ENCODE measurements around the gene PRKACG.
"Not testable (repeated sequence)": the region's sequence is repeated elsewhere in the genome, so short reads cannot be mapped to it uniquely, and the experiment has no call there.

PRKACG gene

DNA sequence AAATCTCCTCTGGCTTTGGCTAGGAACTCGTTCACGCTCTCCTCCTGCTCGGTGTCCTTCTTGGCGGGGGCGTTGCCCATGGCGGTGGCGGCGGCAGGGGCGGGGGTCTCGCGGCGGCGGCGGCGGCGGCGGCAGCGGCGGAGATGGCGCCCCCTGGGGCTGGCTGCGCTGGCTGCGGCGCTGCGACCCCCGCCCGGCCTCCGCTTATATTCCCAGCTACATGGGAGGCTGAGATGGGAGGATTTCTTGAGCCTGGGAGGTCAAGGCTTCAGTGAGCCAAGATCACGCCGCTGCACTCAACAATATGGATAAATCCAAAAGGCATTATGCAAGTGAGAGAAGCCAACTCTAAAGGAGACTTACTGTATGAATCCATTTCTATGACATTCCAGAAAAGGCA, at the start of gene PRKACG:
PRKACG (minus strand) TSS at position 101 of the 400 bp plus-strand sequence; CDS start at position 80, 21 bp downstream.
- DNase-seq (ENCODE audit: low spot score) (no peak), FAIRE-seq (no peak)

- DNase-seq (ENCODE audit: low spot score): no peak
- FAIRE-seq: no peak
These were observed 48.3 kb upstream of the PRKACG start for GRCh38 chr9:69062195-69062594.

GRCh38 chr9:69060766-69061165, 46.9 kb upstream of the PRKACG start:
- FAIRE-seq (no peak), DNase-seq (ENCODE audit: low spot score) (no peak)

DNA sequence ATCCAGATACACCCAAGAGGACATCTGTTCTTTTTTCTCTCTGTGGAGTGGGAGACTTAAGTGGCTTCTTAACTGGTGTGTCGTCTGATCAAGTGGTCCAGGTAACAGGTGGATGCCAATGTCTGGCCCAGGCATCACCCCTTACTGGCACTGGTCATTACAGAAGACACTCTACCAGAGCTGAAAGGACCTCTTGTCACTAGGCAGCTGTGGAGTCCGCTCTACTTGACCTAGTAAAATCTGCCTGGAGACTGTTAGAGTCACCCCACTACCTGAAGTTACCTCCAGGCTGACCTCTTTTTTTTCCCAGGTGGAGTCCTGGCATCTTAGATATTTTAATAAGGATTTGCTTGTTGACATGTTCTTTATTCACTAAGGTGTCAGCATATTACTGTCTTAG, 44.2 kb upstream of the PRKACG start:
- FAIRE-seq: no peak
- DNase-seq (ENCODE audit: low spot score): no peak

DNA sequence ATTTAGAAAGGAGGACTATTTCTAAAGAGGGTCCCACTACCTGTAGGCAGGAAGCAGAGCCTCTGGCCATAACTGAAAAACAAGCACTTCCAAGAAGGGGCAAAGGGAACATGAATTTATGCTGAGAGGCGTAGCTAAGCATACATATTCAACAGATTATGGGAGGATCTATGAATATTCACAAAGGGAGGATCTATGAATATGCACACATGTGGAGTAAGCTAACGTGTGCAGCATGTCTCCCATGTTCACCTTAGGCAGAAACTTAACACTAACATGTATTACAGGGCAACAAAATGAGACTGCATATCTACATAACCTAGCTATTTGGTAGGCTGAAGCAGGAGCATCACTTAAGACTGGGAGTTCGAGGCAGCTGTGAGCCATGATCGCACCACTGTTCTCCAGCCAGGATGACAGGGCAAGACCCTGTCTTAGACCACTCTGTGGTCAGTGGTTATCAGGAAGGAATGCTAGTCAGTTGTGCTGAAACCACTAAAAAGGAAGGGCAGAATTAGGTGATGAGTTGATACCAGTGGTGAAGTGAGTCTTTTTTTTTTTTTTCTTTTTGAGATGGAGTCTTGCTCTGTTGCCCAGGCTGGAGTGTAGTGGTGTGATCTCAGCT, 42.4 kb upstream of the PRKACG start:
- DNase-seq (ENCODE audit: low spot score) (no peak), FAIRE-seq (no peak)

DNA sequence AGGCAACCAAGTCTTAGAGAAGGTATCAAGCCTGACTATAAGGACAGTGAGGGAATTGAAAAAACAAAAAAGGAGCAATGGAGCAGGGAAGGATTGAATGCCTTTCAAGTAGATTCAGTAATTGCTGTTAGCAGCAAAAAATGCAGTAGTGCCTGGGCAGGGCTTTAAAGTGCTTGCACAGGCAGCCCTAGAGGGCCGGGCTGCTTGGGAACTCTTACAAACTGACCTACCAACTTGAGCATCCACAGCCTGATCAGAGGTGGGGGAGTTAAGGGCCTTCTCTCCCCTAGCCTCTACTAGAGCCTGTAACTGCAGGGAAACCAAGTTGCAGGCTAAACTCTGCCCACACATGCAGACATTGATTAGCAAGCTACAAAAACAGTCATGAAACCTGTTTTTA, 41.1 kb upstream of the PRKACG start:
- no peak for DNase-seq (ENCODE audit: low spot score)
- FAIRE-seq: no peak

GRCh38 chr9:69050936-69051335, 37.0 kb upstream of the PRKACG start:
- FAIRE-seq; DNase-seq (ENCODE audit: low spot score): not testable (repeated sequence)

DNA sequence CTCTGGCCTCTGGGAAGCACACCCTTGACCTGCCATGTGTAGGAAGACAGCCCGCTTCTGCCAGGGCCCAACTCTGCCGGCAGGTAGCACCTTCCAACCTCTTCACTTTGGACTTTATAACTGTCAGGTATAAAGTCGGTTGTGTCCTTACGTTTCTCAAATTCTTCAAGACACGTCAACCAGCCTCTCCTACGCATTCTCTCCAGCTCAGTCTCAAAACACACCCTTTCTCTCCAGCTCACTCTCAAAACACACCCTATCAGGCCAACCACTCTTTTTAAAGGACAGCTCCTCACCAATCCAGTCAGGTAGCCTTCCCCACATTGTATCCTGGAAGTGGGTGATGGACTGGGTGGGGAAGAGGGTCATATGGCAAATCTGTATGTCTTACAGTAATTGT, 35.2 kb upstream of the PRKACG start:
- FAIRE-seq (no peak), DNase-seq (ENCODE audit: low spot score) (no peak)

DNA sequence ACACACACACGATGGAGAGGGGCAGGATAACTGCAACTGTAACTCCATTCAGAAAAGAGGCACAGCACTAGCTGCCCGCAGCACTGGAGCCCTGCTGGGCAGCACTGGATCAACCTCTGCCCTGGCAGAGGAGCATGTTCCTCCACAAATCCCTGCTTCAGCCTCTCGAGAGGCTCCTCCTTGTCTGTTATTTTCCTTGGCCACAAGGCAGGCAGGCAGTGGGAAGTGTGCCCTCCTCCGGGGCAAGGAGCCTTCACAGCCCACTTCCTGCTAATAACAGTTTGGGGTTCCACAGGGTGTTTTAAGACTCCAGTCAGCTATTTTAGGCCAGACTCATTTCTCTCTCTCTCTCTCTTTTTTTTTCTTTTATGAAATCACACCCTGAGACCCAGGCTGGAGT, 33.5 kb upstream of the PRKACG start:
- FAIRE-seq (no peak), DNase-seq (ENCODE audit: low spot score) (no peak)

- DNase-seq (ENCODE audit: low spot score): no peak
- no peak for FAIRE-seq
These were observed 32.8 kb upstream of the PRKACG start for GRCh38 chr9:69046723-69047122.

- FAIRE-seq: no peak
- DNase-seq (ENCODE audit: low spot score): no peak
These were observed 31.9 kb upstream of the PRKACG start for GRCh38 chr9:69045821-69046220.

DNA sequence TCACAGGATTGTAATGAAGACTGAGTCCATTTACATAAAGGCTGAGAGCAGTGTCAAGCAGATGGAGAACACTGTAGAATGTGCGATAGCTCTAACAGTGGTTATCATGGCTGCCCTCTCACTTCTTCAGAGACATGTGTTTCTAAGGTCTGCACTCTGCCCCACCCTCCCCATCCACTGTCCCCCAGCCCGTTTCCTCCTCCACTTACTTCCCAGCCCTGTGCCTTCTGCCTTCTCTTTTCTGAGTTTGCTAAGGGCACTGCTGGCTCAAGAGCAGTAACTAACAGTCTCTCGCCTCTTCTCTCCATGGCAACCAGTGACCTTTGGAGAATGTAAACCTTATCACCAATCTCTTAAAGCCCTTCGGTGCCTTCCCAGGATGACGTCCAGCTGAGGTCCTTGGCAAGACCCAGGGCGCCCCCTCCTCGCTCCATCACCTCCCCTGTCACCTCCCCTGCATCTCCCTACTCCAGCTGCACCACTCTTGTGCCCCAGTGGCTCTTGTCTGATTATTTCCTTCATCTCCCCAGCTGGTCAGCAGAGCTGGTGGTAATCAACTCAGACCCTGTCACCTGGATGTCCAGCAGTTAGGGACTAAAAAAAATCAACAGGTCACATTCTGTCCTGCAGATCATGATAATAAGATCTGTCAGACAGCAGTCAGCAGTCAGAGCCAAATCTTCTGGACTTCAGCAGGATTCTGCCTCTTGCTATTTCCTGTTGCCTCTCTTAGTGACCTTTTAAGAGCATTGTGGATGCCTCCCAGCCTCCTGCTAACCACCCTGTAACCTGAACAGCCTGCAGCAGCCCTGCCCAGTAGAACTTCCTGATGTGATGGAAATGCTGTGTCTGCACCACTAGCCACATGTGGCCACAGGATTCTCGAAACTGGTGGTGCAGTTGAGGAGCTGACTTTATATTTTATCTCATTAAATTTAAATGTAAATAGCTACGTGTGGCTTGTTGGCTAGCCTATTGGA, 30.6 kb upstream of the PRKACG start:
- FAIRE-seq: no peak
- DNase-seq (ENCODE audit: low spot score): no peak

DNA sequence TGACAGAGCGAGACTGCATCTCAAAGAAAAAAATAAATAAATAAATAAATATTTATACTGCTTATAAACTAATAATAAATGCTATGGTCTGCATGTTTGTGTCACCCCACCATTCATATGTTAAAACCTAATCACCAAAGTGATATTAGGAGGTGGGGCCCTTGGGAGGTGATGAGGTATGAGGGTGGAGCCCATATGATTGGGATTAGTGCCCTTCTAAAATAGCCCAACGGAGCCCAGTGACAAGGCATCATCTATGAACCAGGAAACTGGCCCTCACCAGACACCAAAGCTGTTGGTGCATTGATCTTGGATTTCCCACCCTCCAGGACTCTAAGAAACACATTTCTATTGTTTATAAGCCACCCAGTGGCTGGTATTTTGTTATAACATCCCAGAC, 26.7 kb upstream of the PRKACG start:
- DNase-seq (ENCODE audit: low spot score) (no peak), FAIRE-seq (no peak)

- DNase-seq (ENCODE audit: low spot score): no peak
- FAIRE-seq: no peak
These were observed 22.9 kb upstream of the PRKACG start for GRCh38 chr9:69036799-69037198.

- DNase-seq (ENCODE audit: low spot score) (no peak), FAIRE-seq (no peak)
These were observed 22.4 kb upstream of the PRKACG start for GRCh38 chr9:69036309-69036708.

DNA sequence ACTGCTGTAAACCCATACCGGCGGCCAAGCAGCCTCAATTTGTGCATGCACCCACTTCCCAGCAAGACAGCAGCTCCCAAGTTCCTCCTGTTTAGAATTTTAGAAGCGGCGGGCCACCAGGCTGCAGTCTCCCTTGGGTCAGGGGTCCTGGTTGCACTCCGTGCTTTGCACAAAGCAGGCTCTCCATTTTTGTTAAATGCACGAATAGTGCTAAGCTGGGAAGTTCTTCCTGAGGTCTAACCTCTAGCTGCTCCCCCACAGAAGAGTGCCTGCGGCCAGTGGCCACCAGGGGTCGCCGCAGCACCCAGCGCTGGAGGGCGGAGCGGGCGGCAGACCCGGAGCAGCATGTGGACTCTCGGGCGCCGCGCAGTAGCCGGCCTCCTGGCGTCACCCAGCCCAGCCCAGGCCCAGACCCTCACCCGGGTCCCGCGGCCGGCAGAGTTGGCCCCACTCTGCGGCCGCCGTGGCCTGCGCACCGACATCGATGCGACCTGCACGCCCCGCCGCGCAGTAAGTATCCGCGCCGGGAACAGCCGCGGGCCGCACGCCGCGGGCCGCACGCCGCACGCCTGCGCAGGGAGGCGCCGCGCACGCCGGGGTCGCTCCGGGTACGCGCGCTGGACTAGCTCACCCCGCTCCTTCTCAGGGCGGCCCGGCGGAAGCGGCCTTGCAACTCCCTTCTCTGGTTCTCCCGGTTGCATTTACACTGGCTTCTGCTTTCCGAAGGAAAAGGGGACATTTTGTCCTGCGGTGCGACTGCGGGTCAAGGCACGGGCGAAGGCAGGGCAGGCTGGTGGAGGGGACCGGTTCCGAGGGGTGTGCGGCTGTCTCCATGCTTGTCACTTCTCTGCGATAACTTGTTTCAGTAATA, 21.8 kb upstream of the PRKACG start, which contains the start of gene FXN:
FXN (plus strand) TSS at position 315 of the 871 bp plus-strand sequence; CDS start at position 346, 31 bp downstream.
- DNase-seq (ENCODE audit: low spot score) (peak; percentile 92), FAIRE-seq (peak; percentile 55)

GRCh38 chr9:69034071-69034470, 20.2 kb upstream of the PRKACG start:
- FAIRE-seq: no peak
- no peak for DNase-seq (ENCODE audit: low spot score)

- no peak for FAIRE-seq
- no peak for DNase-seq (ENCODE audit: low spot score)
These were observed 17.1 kb upstream of the PRKACG start for GRCh38 chr9:69030851-69031645.

DNA sequence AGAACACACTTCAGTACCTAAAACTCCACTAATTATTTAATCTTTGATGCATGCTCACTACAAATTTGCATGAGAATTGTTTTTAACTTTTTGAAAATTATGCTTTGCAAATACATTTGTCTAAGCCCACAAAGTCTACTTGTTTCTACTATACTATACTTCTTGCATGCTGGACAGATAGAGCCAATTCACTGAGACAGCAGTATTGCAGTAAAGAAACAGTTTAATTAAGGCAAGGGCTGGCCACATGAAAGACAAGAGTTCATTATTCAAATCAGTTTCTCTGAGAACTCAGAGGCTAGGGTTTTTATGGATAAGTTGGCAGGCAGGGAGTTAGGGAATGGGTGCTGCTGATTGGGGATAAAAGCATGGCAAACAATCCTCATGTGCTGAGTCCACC, 15.6 kb upstream of the PRKACG start:
- DNase-seq (ENCODE audit: low spot score) (no peak), FAIRE-seq (no peak)

DNA sequence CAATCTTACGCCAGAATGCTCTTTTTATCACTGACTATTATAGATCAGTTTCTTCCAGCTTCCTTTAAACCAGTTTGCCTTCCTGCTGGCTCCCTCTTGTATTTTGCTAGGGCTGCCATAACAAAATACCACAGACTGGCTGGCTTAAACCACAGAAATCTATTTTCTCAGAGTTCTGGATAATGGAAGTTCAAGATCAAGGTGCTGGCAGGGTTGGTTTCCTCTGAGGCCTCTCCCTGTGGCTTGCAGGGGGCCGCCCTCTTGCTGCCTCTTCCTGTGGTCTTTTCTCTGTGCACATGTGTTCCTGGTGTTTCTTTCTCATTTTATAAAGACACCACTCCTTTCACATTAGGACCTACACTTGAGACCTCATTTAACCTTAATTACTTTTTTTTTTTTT, 14.8 kb upstream of the PRKACG start:
- FAIRE-seq (no peak), DNase-seq (ENCODE audit: low spot score) (no peak)
